Heart right ventricle (tissue), 16 donors: ENCODE results near the gene ADARB2. TPM values are rescaled to one million over a fixed set of nuclear protein-coding genes. Genes with fewer than 3 reads are reported as not detected.

Experiments
- ATAC-seq, 8 donors: fragments of 200-7000 bp; cut with Tn5 transposase; one replicate each; pipeline ENCODE4 v1.9.1; 2020; ENCODE audit warnings: mild to moderate bottlenecking in 8 of 8, moderate library complexity in 8 of 8, moderate number of reproducible peaks in 1 of 8
- DNase-seq, 2 donors: peaks; one replicate each; pipeline ENCODE4 v3.0.0-alpha.2; 2020
- H3K27ac ChIP-seq, 10 donors: fragments of 200-600 bp; sonication (generic) in 2 of 10; one replicate each; pipeline versions ENCODE4 v1.5.0 to v1.8.0; 2020 to 2022; ENCODE audit warnings: mild to moderate bottlenecking in 3 of 10
- H3K27me3 ChIP-seq, 7 donors: fragments of 200-600 bp; one replicate each; pipeline ENCODE4 v1.8.0; 2021 to 2022; ENCODE audit warnings: mild to moderate bottlenecking in 2 of 7
- H3K36me3 ChIP-seq, 9 donors: fragments of 200-600 bp; sonication (generic) in 1 of 9; one replicate each; pipeline versions ENCODE4 v1.5.0 to v1.8.0; 2020 to 2022; ENCODE audit warnings: mild to moderate bottlenecking in 2 of 9
- H3K4me1 ChIP-seq, 9 donors: fragments of 200-600 bp; sonication (generic) in 1 of 9; one replicate each; pipeline versions ENCODE4 v1.5.0 to v1.8.0; 2020 to 2022; ENCODE audit warnings: mild to moderate bottlenecking in 4 of 9
- H3K4me3 ChIP-seq, 10 donors: fragments of 200-600 bp; sonication (generic) in 2 of 10; one replicate each; pipeline versions ENCODE4 v1.5.0 to v1.8.0; 2020 to 2022; ENCODE audit warnings: mild to moderate bottlenecking in 7 of 10, moderate library complexity in 2 of 10
- H3K9me3 ChIP-seq, 11 donors: fragments of 200-600 bp in 10 of 11; sonication (generic) in 2 of 11; one replicate each; pipeline versions ENCODE4 v1.5.0 to v1.8.0; 2013 to 2022; ENCODE audit warnings: mild to moderate bottlenecking in 2 of 11, control low read depth in 1 of 11, moderate library complexity in 1 of 11
- CTCF ChIP-seq, 9 donors: fragments of 200-600 bp; sonication (generic) in 2 of 9; IDR thresholded peaks; one replicate each; pipeline versions ENCODE4 v1.5.0 to v1.8.0; 2021 to 2022; ENCODE audit warnings: antibody characterized with exemption in 9 of 9, mild to moderate bottlenecking in 5 of 9, moderate library complexity in 1 of 9
- WGBS, 2 donors: extraction: QIAGEN DNeasy Blood & Tissue Kit; methylation state at CpG; one replicate each; pipeline ENCODE4 v1.1.7; 2013; ENCODE audit warnings: inconsistent platforms in 1 of 2; 5-methylcytosine and 5-hydroxymethylcytosine counted together
- intact Hi-C, 10 donors: fragments of 100-400 bp; cut with DNase I; formaldehyde crosslinking; loops; one replicate each; pipeline versions ENCODE4 v1.11.1 to v1.14.2; 2022
- polyA plus RNA-seq, 2 donors: library from polyadenylated mRNA; stranded (reverse); fragments of 200-250 nt; gene quantifications; one replicate each; pipeline ENCODE4 v1.2.3, GENCODE V29; 2013
- total RNA-seq, 10 donors: library from RNA; stranded (reverse); fragmentation: NEBNext Ultra II Directional in 3 of 10; extraction: Animal tissue kit (Norgen Biotek cat#: 25700) in 3 of 10; gene quantifications; one replicate each; pipeline versions ENCODE4 v1.2.1 to v1.2.4, GENCODE V29; 2021 to 2023
- donor health status: Arrhythmogenic right ventricular cardiomyopathy.
- donor health status: ischemic (EF 13 %, LVEDD 7.1; RV severe dilation, severe dysfunction).
- donor health status: healthy with polysubstance abuse.
- donor health status: DM: no; HTN: yes; CAD: no.
- donor health status: DM: no; HTN: no; CAD: no.
- donor health status: ischemic (EF 25% LVEDD 6.9; RV normal size, moderate dysfunction).
- donor health status: ischemic (EF 25% LVEDD 5.7; RV mildly dilated, moderate dysfunction).
- donor health status: healthy.
- donor health status: DM: yes; HTN: yes; CAD: no.
- donor health status: Ischemic cardiomyopathy.
- donor health status: ischemic (EF 35%, LVEDD 5.7; RV mildly dilated, moderate dysfunction).
- donor health status: nonischemic (EF 11% LVEDD 7.7; RV severe dilation, severe dysfunction).
- donor health status: DM: yes; HTN: yes; CAD: no.
- donor health status: PGD.
- donor health status: ischemic (EF 29% LVEDD 5.4; RV normal size, mild dysfunction).
- donor health status: nonischemic (EF 23%, LVEDD 6.1; RV moderate dilation, normal function).

The ADARB2 gene
- total and polyA plus RNA-seq, 12 donors = 0.08 to 0.47 (median 0.17) TPM; not detected in 2

- TF ChIP-seq CTCF (IDR thresholded peaks at IDR 0.05) = no peak
- H3K27ac ChIP-seq = no peak overlapping the region
- DNase-seq (no peak), ATAC-seq (no peak)
- no peaks in the 10 kb centered on the region for H3K4me1 ChIP-seq
- no peak overlapping the region for H3K4me3 ChIP-seq
- H3K27me3 ChIP-seq = peaks cover 0 to 29% (median 18%) of the 10 kb centered on the region in 7 donors
- intact Hi-C loops = no loop called here
- 84 to 89% methylated on average over 4 of the region's 4 CpGs for WGBS, 2 donors
- no peaks in the 10 kb centered on the region for H3K36me3 ChIP-seq
- H3K9me3 ChIP-seq = no peaks in the 10 kb centered on the region
These were observed 566.1 kb downstream of the ADARB2 start for GRCh38 chr10:1171182-1171581.

GRCh38 chr10:1170867-1171180, 566.5 kb downstream of the ADARB2 start:
- no peak for TF ChIP-seq CTCF (IDR thresholded peaks at IDR 0.05)
- ATAC-seq (no peak), DNase-seq (no peak)
- Histone ChIP-seq H3K9me3 (no peaks in the 10 kb centered on the region), H3K36me3 (no peaks in the 10 kb centered on the region), H3K4me1 (no peaks in the 10 kb centered on the region), H3K27ac (no peak overlapping the region), H3K27me3 (peaks cover 0 to 29% (median 18%) of the 10 kb centered on the region in 7 donors), H3K4me3 (no peak overlapping the region)
- intact Hi-C loops = no loop called here
- 90% methylated on average over 13 of the region's 13 CpGs for WGBS, 2 donors

GRCh38 chr10:1169981-1170866, 567.1 kb downstream of the ADARB2 start:
- peaks cover 0 to 31% (median 17%) of the 10 kb centered on the region in 7 donors for H3K27me3 ChIP-seq
- DNase-seq (no peak), ATAC-seq (no peak)
- no peak for TF ChIP-seq CTCF (IDR thresholded peaks at IDR 0.05)
- H3K4me3 ChIP-seq = no peak overlapping the region
- H3K27ac ChIP-seq = no peak overlapping the region
- H3K9me3 ChIP-seq = no peaks in the 10 kb centered on the region
- no peaks in the 10 kb centered on the region for H3K4me1 ChIP-seq
- 57 to 62% methylated on average over 22 of the region's 22 CpGs for WGBS, 2 donors
- intact Hi-C loops = no loop called here
- H3K36me3 ChIP-seq = no peaks in the 10 kb centered on the region

GRCh38 chr10:1169186-1169885, 568.0 kb downstream of the ADARB2 start:
- H3K27ac ChIP-seq = no peak overlapping the region
- no peaks in the 10 kb centered on the region for H3K9me3 ChIP-seq
- ATAC-seq (no peak), DNase-seq (no peak)
- WGBS, 2 donors = 73 to 80% methylated on average over 23 of the region's 23 CpGs
- H3K4me3 ChIP-seq = no peak overlapping the region
- no peaks in the 10 kb centered on the region for H3K36me3 ChIP-seq
- H3K4me1 ChIP-seq = no peaks in the 10 kb centered on the region
- peaks cover 0 to 28% (median 14%) of the 10 kb centered on the region in 7 donors for H3K27me3 ChIP-seq
- intact Hi-C loops = no loop called here
- no peak for TF ChIP-seq CTCF (IDR thresholded peaks at IDR 0.05)
